HEK293T (cell line): ENCODE results near the gene PJVK.

Experiments
- ARNT ChIP-seq: fragments of 450-650 bp; IDR thresholded peaks from 2 replicates; pipeline ENCODE4 v1.6.1; 2017; ENCODE audit warnings: mild to moderate bottlenecking
- BHLHE40 ChIP-seq: fragments of 450-650 bp; IDR thresholded peaks from 2 replicates; pipeline ENCODE4 v1.6.1; 2016; ENCODE audit warnings: mild to moderate bottlenecking, moderate library complexity, borderline replicate concordance
- CTBP1 ChIP-seq: fragments of 450-650 bp; IDR thresholded peaks from 2 replicates; pipeline ENCODE4 v1.6.1; 2016; ENCODE audit warnings: borderline replicate concordance
- ELF4 ChIP-seq: fragments of 450-650 bp; IDR thresholded peaks from 2 replicates; pipeline ENCODE4 v1.6.1; 2017; ENCODE audit warnings: antibody characterized with exemption
- FOXA1 ChIP-seq: fragments of 450-650 bp; IDR thresholded peaks from 2 replicates; pipeline ENCODE4 v1.6.1; 2016; ENCODE audit warnings: mild to moderate bottlenecking
- FOXM1 ChIP-seq: fragments of 450-650 bp; IDR thresholded peaks from 2 replicates; pipeline ENCODE4 v1.6.1; 2017; ENCODE audit warnings: mild to moderate bottlenecking, borderline replicate concordance
- HDGF ChIP-seq: fragments of 450-650 bp; IDR thresholded peaks from 2 replicates; pipeline ENCODE4 v1.6.1; 2017; ENCODE audit warnings: antibody characterized with exemption, borderline replicate concordance
- L3MBTL2 ChIP-seq: fragments of 450-650 bp; conservative IDR thresholded peaks from 2 replicates; pipeline ENCODE4 v1.6.1; 2016; ENCODE audit warnings: mild to moderate bottlenecking
- LEF1 ChIP-seq: fragments of 450-650 bp; IDR thresholded peaks from 2 replicates; pipeline ENCODE4 v1.6.1; 2017; ENCODE audit warnings: mild to moderate bottlenecking, borderline replicate concordance
- NFRKB ChIP-seq: fragments of 450-650 bp; IDR thresholded peaks from 2 replicates; pipeline ENCODE4 v1.6.1; 2016; ENCODE audit warnings: mild to moderate bottlenecking, moderate library complexity
- SP1 ChIP-seq: fragments of 450-650 bp; IDR thresholded peaks from 2 replicates; pipeline ENCODE4 v1.6.1; 2017
- SUZ12 ChIP-seq: fragments of 450-650 bp; IDR thresholded peaks from 2 replicates; pipeline ENCODE4 v1.6.1; 2016; ENCODE audit warnings: mild to moderate bottlenecking
- TARDBP ChIP-seq: fragments of 450-650 bp; IDR thresholded peaks from 2 replicates; pipeline ENCODE4 v1.6.1; 2016
- TF ChIP-seq, protein P1 (sequence below): fragments of 450-650 bp; IDR thresholded peaks from 2 replicates; pipeline ENCODE4 v1.6.1; 2016

DNA sequence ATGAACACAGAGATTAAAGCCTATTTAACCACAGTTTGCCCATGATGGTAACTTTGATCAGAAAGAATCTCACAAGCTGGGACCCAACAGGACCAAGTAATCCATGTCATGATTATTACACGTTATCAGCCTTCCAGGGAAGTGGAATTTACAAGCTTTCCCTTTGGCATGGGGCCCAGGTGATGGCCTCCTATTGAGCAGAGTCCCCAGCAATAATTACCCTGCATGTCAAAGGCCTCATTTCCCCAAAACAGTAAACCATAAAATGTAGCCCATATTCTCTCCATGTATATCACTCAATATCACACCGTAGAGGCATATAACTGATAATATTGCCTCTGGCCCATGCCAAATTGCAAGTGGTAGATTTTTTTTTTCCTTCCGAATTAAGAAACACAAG lies 39.1 kb upstream of the PJVK start:
- no peak for TF ChIP-seq TARDBP
- no peak for TF ChIP-seq FOXA1
- no peak for TF ChIP-seq LEF1
- TF ChIP-seq SUZ12, result no peak
- no peak for TF ChIP-seq ELF4
- no peak for TF ChIP-seq SP1
- no peak for TF ChIP-seq HDGF
- no peak for TF ChIP-seq BHLHE40
- no peak for TF ChIP-seq ARNT
- no peak for TF ChIP-seq L3MBTL2
- TF ChIP-seq FOXM1, result no peak
- no peak for TF ChIP-seq CTBP1
- TF ChIP-seq, protein P1, sequence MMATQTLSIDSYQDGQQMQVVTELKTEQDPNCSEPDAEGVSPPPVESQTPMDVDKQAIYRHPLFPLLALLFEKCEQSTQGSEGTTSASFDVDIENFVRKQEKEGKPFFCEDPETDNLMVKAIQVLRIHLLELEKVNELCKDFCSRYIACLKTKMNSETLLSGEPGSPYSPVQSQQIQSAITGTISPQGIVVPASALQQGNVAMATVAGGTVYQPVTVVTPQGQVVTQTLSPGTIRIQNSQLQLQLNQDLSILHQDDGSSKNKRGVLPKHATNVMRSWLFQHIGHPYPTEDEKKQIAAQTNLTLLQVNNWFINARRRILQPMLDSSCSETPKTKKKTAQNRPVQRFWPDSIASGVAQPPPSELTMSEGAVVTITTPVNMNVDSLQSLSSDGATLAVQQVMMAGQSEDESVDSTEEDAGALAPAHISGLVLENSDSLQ, result no peak
- no peak for TF ChIP-seq NFRKB
